ENCODE data around the gene KDM1B.

The KDM1B gene

DNA sequence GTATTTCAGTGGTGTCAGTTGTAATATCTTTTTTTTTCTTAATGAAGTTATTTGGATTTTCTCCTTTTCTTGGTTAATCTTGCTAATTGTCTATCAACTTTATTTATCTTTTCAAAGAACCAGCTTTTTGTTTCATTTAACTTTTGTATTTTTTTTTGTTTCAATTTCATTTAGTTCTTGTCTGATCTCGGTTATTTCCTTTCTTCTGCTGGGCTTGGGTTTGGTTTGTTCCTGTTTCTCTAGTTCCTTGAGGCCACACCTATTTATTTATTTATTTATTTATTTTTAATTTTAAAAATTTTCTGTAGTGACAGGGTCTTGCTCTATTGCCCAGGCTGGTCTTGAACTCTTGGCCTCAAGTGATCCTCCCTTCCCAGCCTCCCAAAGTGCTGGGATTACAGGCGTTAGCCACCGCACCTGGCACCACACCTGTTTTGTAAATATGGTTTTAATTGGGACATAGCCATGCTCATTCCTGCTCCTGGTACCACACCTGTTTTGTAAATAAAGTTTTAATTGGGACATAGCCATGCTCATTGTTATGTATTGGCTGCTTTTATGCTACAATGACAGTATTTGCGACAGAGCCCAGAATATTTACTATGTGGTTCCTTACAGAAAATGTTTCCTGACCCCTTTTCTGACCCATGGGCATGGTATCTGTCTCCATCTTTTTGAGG is 22.2 kb downstream of the KDM1B start:
- peak overlapping the region; percentile 33 for H3K27ac ChIP-seq

DNA sequence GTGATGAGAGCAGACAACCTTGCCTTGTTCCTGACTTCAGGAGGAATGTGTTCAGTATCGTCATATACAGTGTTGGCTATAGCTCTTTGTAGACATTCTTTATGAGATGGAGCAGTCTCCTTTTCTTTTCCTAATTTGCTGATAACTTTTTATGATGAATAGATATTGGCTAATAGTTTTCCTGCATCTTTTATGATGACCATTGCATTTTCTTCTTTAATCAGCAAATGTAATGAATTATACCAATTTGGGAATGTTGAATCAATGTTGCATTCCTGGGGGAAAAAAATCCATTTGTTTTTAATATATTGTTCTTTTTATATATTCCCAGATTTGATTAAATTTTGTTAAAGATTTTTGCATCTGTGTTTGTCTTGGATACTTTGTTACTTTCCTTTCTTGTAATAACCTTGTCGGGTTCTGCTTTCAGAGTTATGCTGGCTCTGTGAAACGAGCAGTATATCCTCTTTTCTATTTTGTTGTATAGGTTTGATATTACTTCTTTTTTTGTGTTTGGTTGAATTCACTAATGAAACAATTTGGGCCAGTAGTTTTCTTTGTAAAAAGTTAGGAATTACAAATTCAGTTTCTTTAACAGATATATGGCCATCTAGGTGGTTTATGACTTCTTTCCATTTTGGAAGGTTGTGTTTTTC is 23.9 kb downstream of the KDM1B start:
- no peak overlapping the region; the same call in 1 of the 2 replicates for H3K27ac ChIP-seq

More for the DNA sequence above, 22.2 kb downstream of the KDM1B start:
- TF ChIP-seq ZFX (IDR thresholded peaks at IDR 0.05; ENCODE audit: borderline replicate concordance): no peak
- TF ChIP-seq, protein P1, sequence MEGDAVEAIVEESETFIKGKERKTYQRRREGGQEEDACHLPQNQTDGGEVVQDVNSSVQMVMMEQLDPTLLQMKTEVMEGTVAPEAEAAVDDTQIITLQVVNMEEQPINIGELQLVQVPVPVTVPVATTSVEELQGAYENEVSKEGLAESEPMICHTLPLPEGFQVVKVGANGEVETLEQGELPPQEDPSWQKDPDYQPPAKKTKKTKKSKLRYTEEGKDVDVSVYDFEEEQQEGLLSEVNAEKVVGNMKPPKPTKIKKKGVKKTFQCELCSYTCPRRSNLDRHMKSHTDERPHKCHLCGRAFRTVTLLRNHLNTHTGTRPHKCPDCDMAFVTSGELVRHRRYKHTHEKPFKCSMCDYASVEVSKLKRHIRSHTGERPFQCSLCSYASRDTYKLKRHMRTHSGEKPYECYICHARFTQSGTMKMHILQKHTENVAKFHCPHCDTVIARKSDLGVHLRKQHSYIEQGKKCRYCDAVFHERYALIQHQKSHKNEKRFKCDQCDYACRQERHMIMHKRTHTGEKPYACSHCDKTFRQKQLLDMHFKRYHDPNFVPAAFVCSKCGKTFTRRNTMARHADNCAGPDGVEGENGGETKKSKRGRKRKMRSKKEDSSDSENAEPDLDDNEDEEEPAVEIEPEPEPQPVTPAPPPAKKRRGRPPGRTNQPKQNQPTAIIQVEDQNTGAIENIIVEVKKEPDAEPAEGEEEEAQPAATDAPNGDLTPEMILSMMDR (IDR thresholded peaks at IDR 0.05): no peak

DNA sequence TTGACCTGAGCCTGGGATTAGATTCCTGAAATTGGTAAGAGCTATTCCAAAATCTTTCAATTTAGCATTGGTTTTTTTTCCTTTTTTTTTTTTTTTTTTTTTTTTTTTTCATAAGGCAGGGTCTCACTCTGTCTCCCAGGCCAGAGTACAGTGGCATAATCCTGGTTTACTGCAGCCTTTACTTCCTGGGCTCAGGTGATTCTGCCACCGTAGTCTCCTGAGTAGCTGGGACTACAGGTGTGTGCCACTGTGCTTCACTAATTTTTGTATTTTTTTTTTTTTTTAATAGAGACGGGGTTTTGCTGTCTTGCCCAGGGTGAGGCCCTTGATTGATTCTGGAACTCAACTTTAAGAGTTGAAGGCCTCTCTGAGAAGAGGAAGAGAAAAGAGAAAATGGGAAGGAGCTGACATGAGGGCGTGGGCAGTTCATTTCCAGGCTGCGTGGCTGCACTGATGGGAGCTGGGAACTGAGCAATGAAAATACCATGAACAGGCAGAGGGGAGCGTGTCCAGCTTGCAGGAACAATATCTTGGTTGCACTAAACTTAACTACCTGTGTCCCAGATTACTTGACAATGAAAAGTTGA is 24.6 kb downstream of the KDM1B start:
- TF ChIP-seq ZFX (IDR thresholded peaks at IDR 0.05; ENCODE audit: borderline replicate concordance): no peak
- TF ChIP-seq, protein P1 (IDR thresholded peaks at IDR 0.05): no peak
- no peak overlapping the region for H3K27ac ChIP-seq

More for the DNA sequence above, 23.9 kb downstream of the KDM1B start:
- TF ChIP-seq, protein P1 (IDR thresholded peaks at IDR 0.05): no peak
- TF ChIP-seq ZFX (IDR thresholded peaks at IDR 0.05; ENCODE audit: borderline replicate concordance): no peak

DNA sequence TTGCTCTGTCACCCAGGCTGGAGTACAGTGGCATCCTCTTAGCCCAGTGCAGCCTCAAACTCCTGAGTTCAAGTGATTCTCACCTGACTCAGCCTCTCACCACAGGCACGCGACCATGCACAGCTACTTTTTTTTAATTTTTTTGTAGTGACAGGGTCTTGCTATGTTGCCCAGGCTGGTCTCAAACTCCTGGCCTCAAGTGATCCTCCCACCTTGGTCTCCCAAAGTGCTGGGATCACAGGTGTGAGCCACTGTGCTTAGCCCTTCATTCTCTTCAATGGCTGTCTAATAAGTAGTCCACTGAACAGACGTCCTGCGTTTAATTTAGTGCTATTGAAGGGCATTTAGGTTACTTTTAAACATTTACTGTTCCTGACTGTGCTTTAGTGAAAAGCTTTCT is 27.3 kb downstream of the KDM1B start:
- no peak overlapping the region for H3K27ac ChIP-seq
- TF ChIP-seq ZFX (IDR thresholded peaks at IDR 0.05; ENCODE audit: borderline replicate concordance): no peak
- TF ChIP-seq, protein P1 (IDR thresholded peaks at IDR 0.05): no peak

DNA sequence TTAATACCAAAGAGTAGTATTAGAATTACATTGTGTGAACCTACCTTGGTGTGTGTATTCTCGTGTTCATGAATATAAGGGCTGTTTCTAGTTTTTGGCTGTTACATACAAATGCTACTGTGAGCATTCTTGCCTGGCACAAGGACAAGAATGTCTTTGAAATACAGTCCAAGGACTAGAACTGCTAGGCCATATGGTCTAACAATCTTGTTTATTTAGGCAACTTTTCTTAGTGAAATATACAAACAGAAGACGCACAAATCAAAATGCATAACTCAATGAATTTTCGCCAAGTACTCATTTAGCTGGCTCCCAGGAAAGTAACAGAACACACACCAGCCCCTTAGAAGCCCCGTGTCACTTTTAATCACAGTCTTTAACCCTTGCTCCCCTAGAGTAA is 28.5 kb downstream of the KDM1B start:
- H3K27ac ChIP-seq: no peak overlapping the region
- TF ChIP-seq, protein P1 (IDR thresholded peaks at IDR 0.05): no peak
- no peak for TF ChIP-seq ZFX (IDR thresholded peaks at IDR 0.05; ENCODE audit: borderline replicate concordance)

DNA sequence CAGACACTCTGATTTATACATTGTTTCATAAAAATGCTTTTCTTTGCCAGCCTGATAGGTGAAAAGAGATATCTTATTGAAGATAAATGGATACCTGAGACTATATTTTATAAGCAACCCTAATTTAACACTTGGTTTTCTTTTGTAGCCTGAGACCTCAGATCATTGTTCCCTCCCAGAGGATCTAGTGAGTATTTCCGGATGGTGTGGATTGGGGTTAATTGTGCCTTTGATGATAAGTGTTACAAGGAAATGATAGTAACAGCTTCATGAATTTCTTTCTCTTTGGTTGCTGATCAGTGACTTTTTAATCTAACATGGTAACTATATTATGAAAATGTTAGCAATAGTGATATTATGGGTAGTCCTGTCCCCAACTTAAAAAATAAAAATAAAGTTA is 30.4 kb downstream of the KDM1B start:
- no peak for TF ChIP-seq ZFX (IDR thresholded peaks at IDR 0.05; ENCODE audit: borderline replicate concordance)
- TF ChIP-seq, protein P1 (IDR thresholded peaks at IDR 0.05): no peak
- no peak overlapping the region for H3K27ac ChIP-seq

DNA sequence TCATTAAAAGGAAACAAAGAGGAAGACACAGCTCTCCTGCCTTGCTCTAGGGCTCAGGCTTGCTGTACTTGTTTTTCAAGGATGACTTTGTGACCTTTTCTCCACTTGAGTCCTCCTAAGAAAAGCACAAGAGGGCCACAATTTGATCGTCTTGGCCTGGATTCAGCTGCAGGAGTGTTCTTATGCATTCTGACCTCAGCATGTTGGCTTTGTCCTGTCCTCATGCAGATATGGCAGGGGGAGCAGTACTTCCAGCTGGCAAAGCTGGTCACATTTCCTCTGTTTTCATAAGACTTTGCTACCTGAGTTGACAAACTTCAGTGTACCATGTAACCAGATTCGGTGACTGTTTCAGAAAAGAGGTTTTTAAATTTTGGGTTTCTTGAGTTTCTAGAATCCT is 30.8 kb downstream of the KDM1B start:
- no peak for TF ChIP-seq ZFX (IDR thresholded peaks at IDR 0.05; ENCODE audit: borderline replicate concordance)
- TF ChIP-seq, protein P1 (IDR thresholded peaks at IDR 0.05): no peak
- H3K27ac ChIP-seq: no peak overlapping the region

Data from 22Rv1 (cell line).